Left ventricle myocardium inferior (tissue), 1 donor: Measurements from ENCODE around the gene ZFAND6. TPM values are rescaled to one million over a fixed set of nuclear protein-coding genes. Genes with fewer than 3 reads are reported as not detected.

ENCODE experiments used
- DNase-seq: peaks from one replicate; pipeline ENCODE4 v3.0.0-alpha.2; 2020
- H3K27ac ChIP-seq: fragments of 200-600 bp; replicated peaks from 2 replicates; pipeline ENCODE4 v1.8.0; 2021
- H3K27me3 ChIP-seq: fragments of 200-600 bp; 2 replicates; pipeline ENCODE4 v1.8.0; 2021; ENCODE audit warnings: low read depth
- H3K36me3 ChIP-seq: fragments of 200-600 bp; 2 replicates; pipeline ENCODE4 v1.8.0; 2021
- H3K4me1 ChIP-seq: fragments of 200-600 bp; 2 replicates; pipeline ENCODE4 v1.8.0; 2021
- H3K4me3 ChIP-seq: fragments of 200-600 bp; 2 replicates; pipeline ENCODE4 v1.8.0; 2021; ENCODE audit warnings: mild to moderate bottlenecking, moderate library complexity
- H3K9me3 ChIP-seq: fragments of 200-600 bp; replicated peaks from 2 replicates; pipeline ENCODE4 v1.8.0; 2021
- intact Hi-C: fragments of 100-400 bp; cut with micrococcal nuclease; formaldehyde crosslinking; loops from one replicate; pipeline ENCODE4 v1.11.0; 2022
- total RNA-seq: library from RNA; stranded (reverse); fragmentation: NEBNext Ultra II Directional; extraction: Animal tissue kit (Norgen Biotek cat#: 25700); gene quantifications from one replicate; pipeline ENCODE4 v1.2.1, GENCODE V29; 2021
- TF ChIP-seq, protein P1 (sequence below): fragments of 200-600 bp; IDR thresholded peaks from 2 replicates; pipeline ENCODE4 v1.8.0; 2021; ENCODE audit warnings: antibody characterized with exemption, mild to moderate bottlenecking, borderline replicate concordance
- donor health status: DM: no; HTN: yes; CAD: no; lungs with severe emphysema.

ZFAND6 gene
- total RNA-seq, 1 donor from 2014 or later: 75.0 TPM

DNA sequence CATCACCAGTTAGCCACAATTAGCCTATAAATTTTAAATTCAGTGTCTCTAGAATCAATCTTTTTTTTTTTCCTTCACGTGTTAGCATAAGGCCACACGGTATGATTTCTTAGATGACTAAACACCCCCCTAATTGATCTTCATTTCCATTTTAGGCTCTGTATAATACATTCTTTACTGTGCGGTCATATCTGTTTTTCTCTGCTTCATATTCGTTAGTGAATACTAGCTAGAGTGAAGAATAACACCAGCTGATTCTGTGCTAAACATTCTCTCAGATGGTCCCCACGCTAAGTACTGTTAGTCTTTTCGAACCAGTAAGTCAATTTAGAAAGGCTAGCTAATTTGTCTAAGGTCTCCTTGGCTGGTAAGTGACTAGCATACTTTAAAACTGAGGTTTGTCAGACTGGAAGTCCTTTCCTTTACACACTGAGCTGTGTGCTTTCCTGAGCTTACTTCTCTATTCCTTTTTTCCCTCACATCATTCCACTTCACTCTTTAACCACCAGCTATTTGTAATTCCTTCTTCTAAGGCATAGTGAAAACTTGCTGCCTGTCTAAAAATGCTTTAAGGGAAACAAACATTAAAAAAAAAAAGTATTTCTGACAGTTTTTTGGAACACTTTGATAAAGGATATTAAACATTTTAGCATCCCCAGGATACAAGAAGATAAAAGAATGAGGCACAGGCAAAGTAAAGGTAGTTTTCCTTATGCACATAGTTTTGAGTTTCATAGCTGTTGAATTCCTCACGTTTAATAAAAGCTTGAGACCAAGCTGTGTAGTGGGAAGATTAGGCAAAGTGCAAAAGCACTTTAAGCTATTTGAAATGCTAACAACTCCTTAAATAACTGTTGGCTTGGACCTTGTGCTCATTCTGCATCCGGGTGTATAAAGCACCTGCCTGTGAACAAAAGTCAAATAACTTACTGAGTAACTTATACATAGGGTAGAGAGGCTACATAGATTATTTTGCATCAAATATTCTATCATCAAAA, 17.1 kb downstream of the ZFAND6 start:
- DNase-seq: no peak
- intact Hi-C loops: no loop called here
- Histone ChIP-seq H3K4me1 (peaks cover 46% of the 10 kb centered on the region), H3K27me3 (no peaks in the 10 kb centered on the region), H3K4me3 (no peak overlapping the region), H3K36me3 (no peaks in the 10 kb centered on the region), H3K27ac (no peak overlapping the region), H3K9me3 (no peaks in the 10 kb centered on the region)
- TF ChIP-seq, protein P1, sequence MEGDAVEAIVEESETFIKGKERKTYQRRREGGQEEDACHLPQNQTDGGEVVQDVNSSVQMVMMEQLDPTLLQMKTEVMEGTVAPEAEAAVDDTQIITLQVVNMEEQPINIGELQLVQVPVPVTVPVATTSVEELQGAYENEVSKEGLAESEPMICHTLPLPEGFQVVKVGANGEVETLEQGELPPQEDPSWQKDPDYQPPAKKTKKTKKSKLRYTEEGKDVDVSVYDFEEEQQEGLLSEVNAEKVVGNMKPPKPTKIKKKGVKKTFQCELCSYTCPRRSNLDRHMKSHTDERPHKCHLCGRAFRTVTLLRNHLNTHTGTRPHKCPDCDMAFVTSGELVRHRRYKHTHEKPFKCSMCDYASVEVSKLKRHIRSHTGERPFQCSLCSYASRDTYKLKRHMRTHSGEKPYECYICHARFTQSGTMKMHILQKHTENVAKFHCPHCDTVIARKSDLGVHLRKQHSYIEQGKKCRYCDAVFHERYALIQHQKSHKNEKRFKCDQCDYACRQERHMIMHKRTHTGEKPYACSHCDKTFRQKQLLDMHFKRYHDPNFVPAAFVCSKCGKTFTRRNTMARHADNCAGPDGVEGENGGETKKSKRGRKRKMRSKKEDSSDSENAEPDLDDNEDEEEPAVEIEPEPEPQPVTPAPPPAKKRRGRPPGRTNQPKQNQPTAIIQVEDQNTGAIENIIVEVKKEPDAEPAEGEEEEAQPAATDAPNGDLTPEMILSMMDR: no peak

DNA sequence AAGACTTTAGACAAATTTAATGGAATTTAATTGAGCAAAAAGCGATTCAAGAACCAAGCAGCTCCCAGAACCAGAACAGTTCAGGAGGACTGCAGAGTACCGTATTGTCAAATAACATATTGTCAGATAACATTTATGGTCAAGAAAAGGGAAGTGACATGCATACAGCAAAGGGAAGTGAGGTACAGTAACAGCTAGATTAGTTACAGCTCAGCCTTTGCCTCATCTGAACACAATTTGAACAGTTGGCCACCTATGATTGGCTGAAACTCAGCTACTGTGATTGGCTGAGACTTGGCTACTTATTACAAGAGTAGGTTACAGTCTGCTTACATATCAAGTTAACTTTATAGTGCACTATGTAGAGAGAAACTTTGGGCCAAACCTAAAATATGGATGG, 21.9 kb downstream of the ZFAND6 start:
- Histone ChIP-seq H3K27me3 (no peaks in the 10 kb centered on the region), H3K27ac (no peak overlapping the region), H3K4me3 (no peak overlapping the region), H3K4me1 (peaks cover 19% of the 10 kb centered on the region), H3K9me3 (no peaks in the 10 kb centered on the region), H3K36me3 (no peaks in the 10 kb centered on the region)
- intact Hi-C loops: no loop called here
- TF ChIP-seq, protein P1: no peak
- no peak for DNase-seq

DNA sequence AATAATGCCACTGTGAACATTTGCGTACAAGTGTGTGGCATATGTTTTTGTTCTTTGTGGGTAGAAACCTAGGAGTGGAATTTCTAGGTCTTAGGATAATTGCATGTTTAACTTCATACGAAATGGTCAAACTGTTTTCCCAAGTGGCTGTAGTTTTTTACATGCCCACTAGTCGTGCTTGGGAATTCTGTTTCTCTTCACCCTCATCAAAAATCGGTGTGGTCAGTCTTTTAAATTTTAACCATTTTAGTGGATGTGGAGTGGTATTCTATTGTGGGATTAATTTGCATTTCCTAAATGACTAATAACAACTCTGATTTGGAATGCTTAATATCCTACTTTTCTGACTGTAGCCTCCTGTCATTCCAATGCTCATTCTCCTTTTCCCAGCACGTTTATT, 27.6 kb downstream of the ZFAND6 start:
- Histone ChIP-seq H3K4me3 (no peak overlapping the region), H3K4me1 (peaks cover 19% of the 10 kb centered on the region), H3K27me3 (no peaks in the 10 kb centered on the region), H3K9me3 (no peaks in the 10 kb centered on the region), H3K36me3 (no peaks in the 10 kb centered on the region), H3K27ac (no peak overlapping the region)
- intact Hi-C loops: no loop called here
- TF ChIP-seq, protein P1: peak; percentile 11
- no peak for DNase-seq

DNA sequence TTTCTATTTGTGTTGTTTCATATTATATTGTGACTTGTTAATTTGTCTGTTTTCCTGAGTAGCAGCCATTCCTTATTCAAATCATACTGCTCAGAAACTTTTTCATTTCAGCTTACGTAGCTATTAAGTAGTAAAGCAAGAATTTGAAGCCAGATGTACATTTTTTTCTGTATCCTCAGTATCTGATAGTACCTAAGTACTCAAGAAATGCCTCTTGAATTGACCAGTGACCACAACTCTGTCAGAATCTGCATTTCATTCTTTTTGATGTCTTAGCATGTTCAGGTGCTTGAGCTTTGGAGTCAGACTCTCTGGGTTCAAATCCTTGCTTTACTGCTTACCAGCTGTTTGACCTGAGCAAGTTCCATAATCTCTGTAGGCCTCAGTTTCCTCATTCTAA, 30.6 kb downstream of the ZFAND6 start:
- intact Hi-C loops: no loop called here

DNA sequence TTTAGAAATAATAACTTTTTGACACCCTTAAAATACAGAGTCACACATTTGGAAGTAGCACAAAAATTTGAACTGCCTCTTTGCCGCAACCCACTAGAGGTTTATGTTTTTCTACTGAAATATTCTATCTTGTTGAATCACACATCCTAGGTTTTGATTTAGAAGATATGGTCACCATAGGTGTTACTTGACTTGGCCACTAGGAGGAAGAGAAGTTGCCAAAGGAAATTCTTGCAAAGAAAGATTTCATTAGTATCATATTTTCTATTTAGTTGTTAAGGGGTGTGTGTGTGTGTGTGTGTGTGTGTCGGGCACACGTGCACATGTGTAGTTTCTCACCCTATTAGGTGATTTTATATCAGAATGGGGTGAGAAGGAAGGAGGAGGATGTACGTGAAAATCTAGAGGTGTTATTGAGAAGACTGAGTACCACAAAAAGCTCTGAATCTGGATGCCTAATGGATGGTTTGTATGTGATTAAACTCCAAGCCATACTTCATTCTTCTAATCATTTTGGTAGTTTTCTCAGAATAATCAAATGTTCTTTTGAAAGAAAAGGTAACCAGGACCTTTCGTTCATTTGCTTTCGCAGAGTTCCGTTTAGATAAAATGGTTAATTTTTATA, 31.5 kb downstream of the ZFAND6 start:
- intact Hi-C loops: no loop called here
- H3K27ac ChIP-seq: no peak overlapping the region
- no peaks in the 10 kb centered on the region for H3K36me3 ChIP-seq
- DNase-seq: no peak
- H3K9me3 ChIP-seq: no peaks in the 10 kb centered on the region
- no peak overlapping the region for H3K4me3 ChIP-seq
- H3K4me1 ChIP-seq: peaks cover 39% of the 10 kb centered on the region
- no peaks in the 10 kb centered on the region for H3K27me3 ChIP-seq
- TF ChIP-seq, protein P1: no peak

More for the DNA sequence above, 30.6 kb downstream of the ZFAND6 start:
- no peaks in the 10 kb centered on the region for H3K36me3 ChIP-seq
- no peak overlapping the region for H3K27ac ChIP-seq
- peaks cover 30% of the 10 kb centered on the region for H3K4me1 ChIP-seq
- H3K4me3 ChIP-seq: no peak overlapping the region
- no peaks in the 10 kb centered on the region for H3K9me3 ChIP-seq
- no peaks in the 10 kb centered on the region for H3K27me3 ChIP-seq
- TF ChIP-seq, protein P1: no peak
- no peak for DNase-seq
